Erythroblast (primary cell): ENCODE data around the gene AGMO.

Experiments used
- DNase-seq, 2 experiments: peaks; one replicate each; lab custom pipeline; 2025; lab: John Stamatoyannopoulos, UW
- GATA1 ChIP-seq: IDR thresholded peaks from 2 replicates; pipeline ENCODE4 v1.6.1; 2011; ENCODE audit warnings: low read depth, mild to moderate bottlenecking, control low read depth, low read length, moderate library complexity
- POLR2A ChIP-seq: IDR thresholded peaks from 2 replicates; pipeline ENCODE4 v1.6.1; 2011; ENCODE audit warnings: mild to moderate bottlenecking, low read length

AGMO gene

DNA sequence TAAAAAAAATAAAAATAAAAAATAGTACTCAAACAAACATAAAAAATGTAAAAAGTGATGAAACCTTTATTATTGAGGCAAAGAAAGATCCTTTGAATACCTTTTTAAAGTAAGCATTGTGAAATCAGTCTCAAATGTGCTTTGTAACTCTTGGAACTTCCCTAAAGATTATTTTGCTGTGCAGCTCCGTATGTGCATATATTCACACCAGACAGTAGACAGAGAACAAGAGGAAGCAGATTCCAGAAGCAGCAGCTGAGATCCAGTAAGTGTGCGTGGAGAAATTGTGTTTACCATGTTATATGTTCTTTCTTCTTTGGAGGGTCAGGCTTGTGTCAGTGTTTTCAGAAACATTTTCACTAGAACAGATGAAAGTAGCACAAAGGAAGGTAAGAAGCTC lies 324.9 kb downstream of the AGMO start:
- no peak for TF ChIP-seq GATA1
- no peak for TF ChIP-seq POLR2A
- DNase-seq, result no peak

DNA sequence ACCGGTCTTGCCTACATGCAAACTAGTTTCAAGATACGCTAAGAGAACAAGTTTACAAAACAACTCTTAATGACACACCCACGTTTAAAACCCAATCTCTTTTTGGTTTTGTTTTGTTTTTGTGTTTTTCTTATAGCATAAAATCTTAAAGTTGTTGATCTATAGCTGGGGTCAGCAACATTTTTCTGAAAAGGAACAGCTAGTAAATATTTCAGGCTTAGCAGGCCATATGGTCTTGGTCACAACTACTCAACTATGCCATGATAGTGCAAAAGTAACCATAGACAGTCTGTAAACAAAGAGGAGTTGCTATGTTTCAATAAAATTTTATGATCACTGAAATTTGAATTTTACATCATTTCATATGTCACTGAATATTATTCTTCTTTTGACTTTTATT lies 327.4 kb downstream of the AGMO start:
- TF ChIP-seq POLR2A, result no peak
- no peak for TF ChIP-seq GATA1
- DNase-seq, result no peak

DNA sequence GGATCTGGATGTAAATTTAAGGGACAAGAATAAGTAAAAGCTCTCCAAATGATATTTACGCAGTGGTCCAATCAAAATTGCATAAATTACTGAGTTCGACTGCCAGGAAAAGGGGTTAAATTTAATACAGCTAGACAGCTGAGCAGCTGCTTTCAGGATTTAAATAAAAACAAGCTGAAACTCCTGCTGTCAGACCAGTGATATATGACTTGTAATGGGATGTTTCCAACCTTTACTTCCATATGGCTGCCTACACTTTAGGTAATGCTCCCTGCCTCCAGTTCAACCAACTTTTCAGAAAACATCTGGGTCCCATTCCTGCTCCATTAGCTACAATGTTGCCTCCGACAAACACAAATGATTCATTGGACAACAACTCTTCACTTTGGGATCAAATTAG lies 333.0 kb downstream of the AGMO start:
- TF ChIP-seq POLR2A (no peak), GATA1 (no peak)
- DNase-seq, result no peak

DNA sequence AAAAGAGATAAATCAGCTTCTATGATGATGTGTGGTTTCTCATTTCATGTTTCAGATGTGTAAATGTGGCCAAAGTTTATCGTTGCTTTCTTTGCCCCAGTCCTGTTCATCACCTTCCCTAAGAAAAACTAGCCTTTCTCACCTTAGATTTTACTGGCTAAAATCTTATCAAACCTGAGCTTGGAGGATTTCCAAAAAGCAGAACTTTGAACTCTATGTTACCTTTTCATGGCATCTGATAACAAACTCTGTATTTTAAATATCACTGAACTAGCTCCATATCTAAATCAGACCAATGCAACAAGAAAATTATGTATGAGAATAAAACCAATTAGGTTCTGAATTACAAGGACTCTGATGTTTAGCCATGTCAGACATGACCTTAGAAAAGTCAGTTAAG lies 335.8 kb downstream of the AGMO start:
- DNase-seq, result no peak
- TF ChIP-seq GATA1 (no peak), POLR2A (no peak)

DNA sequence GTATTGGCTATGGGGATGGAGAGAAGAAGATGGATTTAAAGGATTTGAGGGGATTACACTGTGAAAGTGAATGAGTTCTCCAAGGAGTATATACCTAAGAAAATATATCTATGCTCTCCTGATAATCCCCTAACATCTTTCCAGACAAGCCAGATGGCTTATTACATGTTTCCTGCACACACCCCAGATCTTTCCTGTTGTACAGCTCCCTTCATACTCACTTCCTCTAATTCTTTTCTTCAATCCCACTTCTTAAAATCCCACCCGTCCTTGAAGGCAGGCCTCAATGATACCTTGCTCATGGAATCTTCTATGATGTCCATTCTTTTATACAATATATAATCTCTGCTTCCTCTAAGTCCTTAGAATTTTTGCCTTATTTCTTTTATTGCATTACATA lies 342.1 kb downstream of the AGMO start:
- TF ChIP-seq POLR2A (no peak), GATA1 (no peak)
- no peak for DNase-seq

DNA sequence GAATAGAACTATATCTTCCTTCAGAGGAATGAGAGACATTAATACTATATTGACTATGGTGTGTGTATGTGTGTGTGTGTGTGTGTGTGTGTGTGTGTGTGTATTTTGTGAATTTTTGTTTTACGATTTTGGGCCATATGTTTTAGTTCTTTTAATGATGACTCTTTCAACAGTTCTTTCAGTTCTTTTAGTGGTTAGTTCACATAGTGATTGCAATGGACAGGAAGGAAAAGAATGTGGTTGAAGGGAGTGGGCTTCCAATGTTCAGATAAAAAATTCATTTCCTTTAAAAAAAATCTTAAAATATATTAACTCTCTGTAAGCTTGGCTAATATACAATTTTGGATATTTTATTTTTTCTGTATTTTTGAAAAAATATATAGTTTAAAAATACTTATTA lies 343.6 kb downstream of the AGMO start:
- no peak for TF ChIP-seq POLR2A
- no peak for TF ChIP-seq GATA1
- DNase-seq, result no peak

DNA sequence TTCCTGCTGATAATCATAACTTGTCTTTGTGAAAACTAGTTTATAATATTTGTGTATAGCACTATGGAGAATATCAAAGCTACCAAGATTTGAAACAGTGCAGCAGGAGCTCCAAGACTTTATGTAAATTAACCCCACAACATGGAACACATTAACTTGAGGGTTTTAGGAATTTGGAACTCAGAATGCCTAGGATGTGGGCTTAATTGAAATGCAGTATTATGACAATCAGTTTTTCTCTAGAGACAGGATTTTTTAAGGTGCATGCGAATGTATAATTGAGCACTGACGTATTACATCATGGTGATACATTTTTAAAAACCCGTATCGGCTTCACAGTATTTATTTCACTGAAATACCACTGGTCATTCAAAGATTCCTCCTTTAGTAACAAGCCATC lies 346.2 kb downstream of the AGMO start:
- TF ChIP-seq GATA1 (no peak), POLR2A (no peak)
- DNase-seq, result no peak

DNA sequence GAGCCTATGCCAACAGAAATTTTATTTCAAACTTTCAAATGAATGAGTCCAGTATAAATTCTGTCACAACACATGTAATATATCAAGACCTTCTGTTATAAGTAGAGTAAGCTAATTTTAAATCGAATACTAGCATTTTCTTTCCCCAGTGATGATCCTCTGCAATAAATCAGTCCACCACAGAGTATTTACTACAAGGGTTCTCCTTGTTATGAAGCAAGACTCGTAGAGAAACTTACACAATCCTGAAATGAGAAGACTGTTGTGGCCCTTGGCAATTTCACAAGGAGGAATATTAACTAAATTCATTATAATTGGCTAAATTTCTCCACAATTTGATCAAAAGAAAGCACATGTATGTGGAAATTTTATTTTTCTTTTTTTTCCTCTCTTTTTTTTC lies 346.8 kb downstream of the AGMO start:
- no peak for DNase-seq
- TF ChIP-seq POLR2A, result no peak
- TF ChIP-seq GATA1, result no peak

DNA sequence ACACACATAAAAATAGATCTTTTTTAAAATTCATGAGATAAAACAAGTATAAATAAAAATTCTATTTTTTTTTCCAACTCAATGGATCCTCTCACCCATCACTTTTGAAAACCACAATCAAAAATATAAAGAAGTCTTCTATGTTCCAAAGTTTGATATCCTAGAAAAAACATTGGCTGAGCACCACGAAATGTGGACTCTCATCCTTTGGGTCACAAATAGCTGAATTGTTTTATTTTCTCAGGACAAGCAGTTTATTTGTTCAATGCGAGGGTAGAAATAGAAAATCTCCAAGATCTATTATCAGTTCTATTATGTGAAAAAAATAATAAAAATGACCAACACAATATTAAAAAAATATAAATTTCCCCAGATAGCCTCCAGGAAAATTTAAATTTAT lies 348.7 kb downstream of the AGMO start:
- DNase-seq, result no peak
- TF ChIP-seq POLR2A (no peak), GATA1 (no peak)

DNA sequence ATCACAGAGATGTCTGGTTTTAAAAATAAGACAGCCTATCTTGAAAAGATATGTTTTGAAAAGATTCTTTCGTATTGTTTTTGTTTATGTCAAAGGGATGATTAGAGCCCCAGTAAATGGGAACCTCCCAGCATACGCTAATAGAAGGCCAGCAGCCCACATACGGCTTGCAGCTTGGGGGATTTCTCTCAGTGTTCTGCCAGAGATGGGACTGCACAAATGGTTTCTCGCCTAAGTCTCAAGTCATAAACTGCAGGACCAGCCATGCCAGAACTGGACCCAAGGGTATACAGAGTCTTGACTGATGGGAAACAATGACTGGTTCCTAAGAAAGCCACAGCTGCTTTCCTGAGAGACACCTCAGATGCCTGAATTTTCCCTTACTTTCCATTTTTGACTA lies 352.4 kb downstream of the AGMO start:
- DNase-seq, result no peak
- no peak for TF ChIP-seq POLR2A

DNA sequence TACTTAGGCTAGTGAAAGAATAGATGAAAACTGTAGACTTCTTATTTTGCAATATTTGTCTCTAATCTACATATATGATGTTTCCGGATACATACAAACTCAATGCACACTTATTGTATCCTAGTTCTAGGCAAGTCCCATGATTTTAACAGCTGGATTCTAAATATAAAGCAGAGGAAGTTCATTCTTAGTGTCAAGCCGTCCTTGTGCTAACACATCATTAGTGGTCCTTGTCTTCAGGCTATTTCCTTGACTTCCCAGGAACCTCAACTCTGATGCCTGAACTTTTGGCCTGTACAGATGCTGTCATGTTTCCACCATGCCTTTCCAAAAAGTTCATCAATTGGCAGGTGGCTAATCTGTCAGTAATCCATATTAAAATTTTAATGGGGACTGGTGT lies 357.4 kb downstream of the AGMO start:
- no peak for TF ChIP-seq POLR2A
- DNase-seq, result no peak

DNA sequence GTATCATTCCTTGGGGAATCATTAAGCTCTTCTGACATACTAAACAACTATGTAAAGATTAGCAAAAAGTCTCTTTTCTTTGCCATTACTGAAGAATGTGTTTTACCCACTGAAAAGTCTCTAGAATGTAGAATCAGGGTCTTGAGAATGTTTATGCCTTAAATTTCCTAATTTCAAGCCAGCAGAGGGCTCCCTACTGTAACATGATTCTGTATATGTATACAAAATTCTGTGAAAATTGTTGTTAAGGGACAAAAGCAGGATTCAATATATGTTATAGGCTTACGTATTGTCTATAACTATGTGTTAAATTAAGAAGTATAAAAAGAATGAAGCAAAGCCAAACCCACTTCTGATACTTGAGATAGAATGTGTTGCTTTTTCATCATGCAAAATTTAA lies 362.3 kb downstream of the AGMO start:
- TF ChIP-seq GATA1 (no peak), POLR2A (no peak)
- DNase-seq, result peak in 1 of 2 experiments; percentile 11

DNA sequence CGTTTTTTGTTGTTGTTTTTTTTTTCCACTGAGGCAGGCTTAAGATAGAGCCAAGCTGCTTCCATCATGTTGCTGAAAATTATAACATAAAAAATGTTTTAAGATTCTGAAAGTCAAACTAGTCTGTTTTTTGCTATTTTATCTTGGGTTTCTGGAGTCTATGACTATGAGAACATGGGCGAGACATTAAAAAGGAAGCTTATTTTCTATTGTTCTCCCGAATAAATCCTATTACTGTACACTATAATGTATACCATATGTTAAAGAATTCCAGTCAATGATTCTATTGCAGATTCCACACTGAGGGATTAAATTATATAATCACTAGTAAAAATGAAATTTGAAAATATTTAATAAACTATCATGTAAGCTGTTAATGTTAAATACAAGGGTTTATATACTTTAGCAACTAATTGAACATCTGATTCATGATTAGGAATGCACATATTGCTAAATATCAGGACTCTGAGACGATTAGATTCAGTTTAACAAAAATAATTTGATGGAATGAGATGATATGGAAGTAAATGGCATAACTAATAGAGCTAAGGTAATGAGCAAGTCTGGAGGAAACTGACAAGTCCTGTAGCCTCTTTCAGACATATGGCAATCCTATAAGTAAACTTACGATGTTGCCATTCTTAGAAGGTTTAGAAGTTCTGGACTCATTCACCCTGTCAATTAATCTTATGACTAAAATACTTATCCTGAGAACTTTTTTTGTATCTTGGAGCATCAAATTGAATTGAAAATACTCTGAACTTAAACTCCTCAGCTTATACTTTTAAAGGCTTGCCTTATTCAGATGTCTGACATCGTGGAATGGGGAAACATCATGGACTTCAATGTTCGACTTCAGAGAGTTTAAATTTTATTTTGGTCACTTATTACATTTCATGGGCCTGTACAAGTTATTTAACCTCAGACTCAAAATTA lies 364.5 kb downstream of the AGMO start:
- no peak for DNase-seq
- TF ChIP-seq GATA1, result no peak
- TF ChIP-seq POLR2A, result no peak

DNA sequence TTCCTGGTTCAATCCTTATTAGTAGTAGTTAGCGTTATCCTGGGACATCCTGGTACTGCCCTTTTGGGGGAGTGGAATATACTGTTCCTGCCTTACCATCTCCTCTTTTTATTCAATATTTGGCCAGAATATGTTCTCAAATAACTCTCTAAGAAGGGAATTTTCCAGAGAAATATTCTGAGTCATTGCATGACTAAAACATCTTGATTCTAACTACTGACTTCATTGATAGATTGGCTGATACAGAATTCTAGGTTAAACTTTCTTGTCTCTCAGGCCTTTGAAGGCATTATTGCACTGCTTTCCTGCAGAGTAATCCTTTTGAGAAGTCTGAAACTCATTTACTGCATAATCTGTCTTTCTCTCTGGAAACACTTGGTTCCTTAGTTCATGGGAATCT lies 383.8 kb downstream of the AGMO start:
- TF ChIP-seq GATA1, result no peak
- TF ChIP-seq POLR2A, result no peak
- DNase-seq, result no peak

DNA sequence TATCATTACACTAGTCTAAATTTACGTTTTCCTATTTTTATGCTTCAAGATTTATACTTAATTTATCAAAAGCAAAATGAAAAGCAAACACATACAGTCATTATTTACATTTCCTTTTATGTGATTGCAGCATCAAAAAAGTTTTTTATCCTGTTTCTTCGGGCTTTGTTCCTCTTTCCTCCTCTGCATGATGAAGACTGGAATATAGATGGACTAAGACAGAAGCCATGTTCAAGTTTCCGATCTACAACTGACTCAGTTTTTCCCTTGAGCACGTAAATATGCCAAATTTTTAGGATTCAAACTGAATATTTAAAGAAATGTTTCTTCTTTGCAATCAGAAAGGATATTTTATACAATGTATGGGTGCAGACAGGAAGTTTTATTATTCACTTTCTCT lies 385.7 kb downstream of the AGMO start:
- no peak for TF ChIP-seq GATA1
- TF ChIP-seq POLR2A, result no peak
- no peak for DNase-seq
